MM.1S (cell line): ENCODE results near the gene RAI1.

Source experiments
- DNase-seq: peaks from one replicate; pipeline ENCODE4 v3.0.0-alpha.2; 2015
- H2AFZ ChIP-seq: fragments of 300-600 bp; sonication (generic); 2 replicates; pipeline ENCODE4 v1.6.0; 2016; ENCODE audit warnings: antibody characterized with exemption, low read length
- H3F3A ChIP-seq: fragments of 300-600 bp; sonication (generic); 2 replicates; pipeline ENCODE4 v1.6.1; 2016; ENCODE audit warnings: mild to moderate bottlenecking, antibody characterized with exemption, low read length, moderate library complexity, mixed read lengths; ENCODE audit not compliant: insufficient read depth
- H3K27ac ChIP-seq: fragments of 300-600 bp; sonication (generic); 2 replicates; pipeline ENCODE4 v1.5.1; 2016; ENCODE audit warnings: mild to moderate bottlenecking, low read length
- H3K27me3 ChIP-seq: fragments of 300-600 bp; sonication (generic); replicated peaks from 2 replicates; pipeline ENCODE4 v1.6.0; 2016; ENCODE audit warnings: low read length; ENCODE audit not compliant: insufficient read depth
- H3K36me3 ChIP-seq: fragments of 300-600 bp; sonication (generic); replicated peaks from 2 replicates; pipeline ENCODE4 v1.6.1; 2016; ENCODE audit warnings: mild to moderate bottlenecking, low read length, mixed read lengths; ENCODE audit not compliant: insufficient read depth
- H3K4me1 ChIP-seq: fragments of 300-600 bp; sonication (generic); 2 replicates; pipeline ENCODE4 v1.6.1; 2016; ENCODE audit warnings: low read length, mixed read lengths
- H3K4me2 ChIP-seq: fragments of 300-600 bp; sonication (generic); 2 replicates; pipeline ENCODE4 v1.6.0; 2016; ENCODE audit warnings: low read depth, low read length
- H3K4me3 ChIP-seq: fragments of 300-600 bp; sonication (generic); 2 replicates; pipeline ENCODE4 v1.5.1; 2016; ENCODE audit warnings: low read length, mixed read lengths
- H3K79me2 ChIP-seq: fragments of 300-600 bp; sonication (generic); 2 replicates; pipeline ENCODE4 v1.6.1; 2016; ENCODE audit warnings: mixed run types, low read length, mixed read lengths
- H3K9ac ChIP-seq: fragments of 300-600 bp; sonication (generic); 2 replicates; pipeline ENCODE4 v1.6.1; 2016; ENCODE audit warnings: low read length, mixed read lengths
- H3K9me2 ChIP-seq: fragments of 300-600 bp; sonication (generic); replicated peaks from 2 replicates; pipeline ENCODE4 v1.6.1; 2016; ENCODE audit warnings: mild to moderate bottlenecking, low read length, mixed read lengths; ENCODE audit not compliant: insufficient read depth
- H3K9me3 ChIP-seq: fragments of 300-600 bp; sonication (generic); replicated peaks from 2 replicates; pipeline ENCODE4 v1.6.1; 2016; ENCODE audit warnings: mild to moderate bottlenecking, low read length, mixed read lengths; ENCODE audit not compliant: insufficient read depth
- H4K20me1 ChIP-seq: fragments of 300-600 bp; sonication (generic); 2 replicates; pipeline ENCODE4 v1.6.1; 2016; ENCODE audit warnings: mild to moderate bottlenecking, low read length, moderate library complexity, mixed read lengths; ENCODE audit not compliant: insufficient read depth
- CTCF ChIP-seq: fragments of 300-600 bp; sonication (generic); IDR thresholded peaks from 2 replicates; pipeline ENCODE4 v1.5.1; 2016; ENCODE audit warnings: antibody characterized with exemption, low read length, mixed read lengths
- EZH2 ChIP-seq: fragments of 300-600 bp; sonication (generic); optimal IDR thresholded peaks from 2 replicates; pipeline ENCODE3; 2017; ENCODE audit warnings: low read depth, mild to moderate bottlenecking, antibody characterized with exemption, low read length, mixed read lengths
- EZH2phosphoT487 ChIP-seq: fragments of 300-600 bp; sonication (generic); IDR thresholded peaks from 2 replicates; pipeline ENCODE4 v1.6.1; 2018; ENCODE audit warnings: antibody characterized with exemption, low read length

The RAI1 gene

GRCh38 chr17:17708295-17708694 lies 27.0 kb downstream of the RAI1 start:
- Histone ChIP-seq H3K4me1 (no peaks in the 10 kb centered on the region), H3K4me3 (no peak overlapping the region), H3F3A (no peaks in the 10 kb centered on the region), H3K9me2 (no peaks in the 10 kb centered on the region), H2AFZ (no peak overlapping the region), H3K9ac (no peak overlapping the region), H3K27me3 (no peaks in the 10 kb centered on the region), H3K9me3 (no peaks in the 10 kb centered on the region), H3K4me2 (no peak overlapping the region), H3K79me2 (peaks cover 43% of the 10 kb centered on the region), H4K20me1 (no peaks in the 10 kb centered on the region), H3K36me3 (no peaks in the 10 kb centered on the region), H3K27ac (no peak overlapping the region)
- TF ChIP-seq EZH2phosphoT487 (no peak), EZH2 (no peak), CTCF (no peak)
- no peak for DNase-seq

GRCh38 chr17:17708816-17709215 lies 27.6 kb downstream of the RAI1 start:
- H3K4me3 ChIP-seq = no peak overlapping the region
- no peak overlapping the region for H3K4me2 ChIP-seq
- no peaks in the 10 kb centered on the region for H3K9me2 ChIP-seq
- no peak overlapping the region for H3K27ac ChIP-seq
- no peaks in the 10 kb centered on the region for H3F3A ChIP-seq
- H2AFZ ChIP-seq = no peak overlapping the region
- no peaks in the 10 kb centered on the region for H3K36me3 ChIP-seq
- H3K4me1 ChIP-seq = no peaks in the 10 kb centered on the region
- H3K79me2 ChIP-seq = peaks cover 40% of the 10 kb centered on the region
- no peaks in the 10 kb centered on the region for H3K27me3 ChIP-seq
- no peak for DNase-seq
- no peak overlapping the region for H3K9ac ChIP-seq
- TF ChIP-seq EZH2 (no peak), EZH2phosphoT487 (no peak), CTCF (no peak)
- H4K20me1 ChIP-seq = no peaks in the 10 kb centered on the region
- no peaks in the 10 kb centered on the region for H3K9me3 ChIP-seq

GRCh38 chr17:17709815-17710321 lies 28.6 kb downstream of the RAI1 start:
- no peaks in the 10 kb centered on the region for H3K27me3 ChIP-seq
- H3K4me2 ChIP-seq = no peak overlapping the region
- H3K9ac ChIP-seq = no peak overlapping the region
- no peak overlapping the region for H3K27ac ChIP-seq
- peaks cover 31% of the 10 kb centered on the region for H3K79me2 ChIP-seq
- H3F3A ChIP-seq = no peaks in the 10 kb centered on the region
- no peaks in the 10 kb centered on the region for H3K9me3 ChIP-seq
- DNase-seq = no peak
- no peaks in the 10 kb centered on the region for H4K20me1 ChIP-seq
- H3K4me3 ChIP-seq = no peak overlapping the region
- no peaks in the 10 kb centered on the region for H3K9me2 ChIP-seq
- no peaks in the 10 kb centered on the region for H3K36me3 ChIP-seq
- no peak for TF ChIP-seq EZH2phosphoT487
- TF ChIP-seq CTCF = no peak
- TF ChIP-seq EZH2 = no peak
- H3K4me1 ChIP-seq = no peaks in the 10 kb centered on the region
- no peak overlapping the region for H2AFZ ChIP-seq
